HT-29 (cell line): Measurements from ENCODE around the gene IRF9. TPM values are rescaled to one million over a fixed set of nuclear protein-coding genes. Genes with fewer than 3 reads are reported as not detected.

ENCODE experiments used
- DNase-seq: peaks from one replicate; pipeline ENCODE4 v3.0.0-alpha.2; 2015; ENCODE audit warnings: low spot score
- total RNA-seq: library from RNA; depleted of rRNA; stranded (reverse); fragments of >200 nt; shearing (Covaris generic); gene quantifications from 2 replicates; pipeline ENCODE4 v1.2.3, GENCODE V29; 2014

Gene IRF9
- total RNA-seq, 1 experiment from 2014 or later = 69.8 TPM

DNA sequence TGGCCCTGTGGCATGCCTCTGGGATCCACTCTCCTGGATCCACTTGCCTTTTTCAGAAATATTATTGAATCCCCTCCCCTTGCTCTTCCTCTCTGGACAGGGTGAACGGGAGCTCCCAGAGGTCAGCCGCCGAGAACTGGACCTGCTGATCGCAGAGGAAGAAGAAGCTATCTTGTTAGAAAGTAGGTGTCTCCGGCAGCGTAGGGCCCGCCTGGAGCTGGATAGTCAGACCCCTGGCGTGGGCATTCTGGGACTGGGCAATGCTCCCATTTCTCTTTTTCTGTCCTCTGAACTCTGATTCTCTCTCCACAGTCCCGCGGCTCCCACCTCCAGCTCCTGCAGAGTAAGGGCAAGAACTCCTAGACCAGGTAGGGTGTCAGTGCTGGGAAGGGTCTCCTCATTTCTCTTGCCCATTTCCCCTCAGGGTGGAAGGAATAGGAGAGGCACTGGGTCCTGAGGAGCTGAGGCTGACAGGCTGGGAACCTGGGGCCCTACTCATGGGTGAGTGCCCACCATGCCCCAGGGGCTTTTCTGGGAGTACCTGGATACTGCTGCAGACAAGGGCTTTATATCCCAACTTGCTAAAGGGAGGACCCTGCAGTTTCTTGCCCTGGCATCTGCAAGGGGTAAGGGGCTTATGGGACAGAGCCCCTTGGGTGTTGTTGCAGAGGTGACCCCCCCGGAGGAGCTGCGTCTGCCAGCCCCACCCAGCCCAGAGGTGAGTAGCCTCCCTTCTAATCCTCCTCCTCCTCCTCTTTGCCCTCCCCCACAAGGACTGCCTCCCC lies 16.2 kb downstream of the IRF9 start:
- DNase-seq = no peak

DNA sequence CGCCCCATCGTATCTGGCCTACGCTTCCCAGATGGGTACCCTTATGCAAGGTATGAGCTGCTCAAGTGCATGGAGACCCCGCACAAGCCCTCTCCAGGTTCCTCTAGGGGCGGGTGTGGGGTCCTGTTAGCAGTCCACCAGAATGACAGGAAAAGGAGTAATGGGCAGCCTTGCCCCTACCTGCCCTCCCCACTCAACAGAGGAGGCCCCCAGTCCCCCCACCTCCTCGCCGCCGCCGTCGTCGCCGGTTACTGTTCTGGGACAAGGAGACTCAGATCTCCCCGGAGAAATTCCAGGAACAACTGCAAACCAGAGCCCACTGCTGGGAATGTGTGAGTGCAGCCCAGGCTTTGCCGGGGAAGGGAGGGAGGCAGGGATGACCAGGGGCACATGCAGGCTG lies 16.8 kb downstream of the IRF9 start:
- no peak for DNase-seq

DNA sequence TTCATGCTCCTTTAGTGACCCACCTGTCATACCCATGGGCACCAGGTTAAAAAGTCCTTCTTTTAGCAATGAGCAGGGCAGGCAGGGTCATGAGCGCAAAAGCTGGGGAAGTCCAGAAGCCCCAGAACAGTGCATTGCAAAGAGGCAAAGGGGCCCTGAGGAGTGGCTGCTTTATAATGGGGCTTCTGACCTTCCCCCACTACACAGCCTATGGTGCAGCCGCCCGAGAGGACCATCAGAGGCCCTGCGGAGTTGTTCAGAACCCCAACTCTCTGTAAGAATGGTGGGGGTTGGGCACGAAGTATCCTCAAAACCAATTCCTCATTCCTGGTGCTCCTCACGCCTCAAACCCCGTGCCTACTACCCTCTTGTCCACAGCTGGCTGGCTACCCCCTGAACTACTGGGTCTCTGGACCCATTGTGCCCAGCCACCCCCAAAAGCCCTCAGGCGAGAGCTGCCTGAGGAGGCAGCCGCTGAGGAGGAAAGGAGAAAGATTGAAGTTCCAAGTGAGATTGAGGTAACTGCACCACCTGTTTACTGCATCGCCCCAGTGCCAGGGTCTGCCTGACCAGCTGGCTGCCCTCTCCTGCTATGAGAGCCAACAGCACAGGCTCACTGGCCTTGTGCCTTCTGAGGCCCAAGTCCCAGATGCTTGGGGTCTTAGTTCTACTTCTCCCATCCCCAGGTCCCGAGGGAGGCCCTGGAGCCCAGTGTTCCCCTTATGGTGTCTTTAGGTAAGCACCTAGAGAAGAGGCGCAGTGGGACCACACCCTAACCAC lies 17.5 kb downstream of the IRF9 start:
- DNase-seq = no peak

DNA sequence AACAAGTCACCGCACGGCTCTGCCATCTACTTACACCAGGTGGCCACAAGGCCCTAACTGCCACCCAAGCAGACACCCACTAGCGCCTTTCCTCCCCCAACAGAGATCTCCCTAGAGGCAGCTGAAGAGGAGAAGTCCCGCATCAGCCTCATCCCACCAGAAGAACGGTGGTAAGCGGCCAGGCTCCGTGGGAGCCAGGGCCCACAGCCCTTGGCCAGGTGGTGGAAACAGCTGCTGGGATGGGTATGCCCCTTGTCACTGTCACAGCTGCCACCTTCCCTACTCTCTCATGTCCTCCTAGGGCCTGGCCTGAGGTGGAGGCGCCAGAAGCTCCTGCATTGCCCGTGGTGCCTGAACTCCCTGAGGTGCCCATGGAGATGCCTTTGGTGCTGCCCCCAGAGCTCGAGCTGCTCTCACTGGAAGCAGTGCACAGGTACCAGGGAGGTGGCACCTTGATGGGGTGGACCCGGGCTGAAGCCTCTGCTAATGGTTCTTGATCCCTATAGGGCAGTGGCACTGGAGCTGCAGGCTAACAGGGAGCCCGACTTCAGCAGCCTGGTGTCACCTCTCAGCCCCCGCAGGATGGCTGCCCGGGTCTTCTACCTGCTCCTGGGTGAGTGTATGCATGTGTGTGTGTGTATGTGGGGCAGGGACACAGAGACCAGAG lies 18.4 kb downstream of the IRF9 start:
- no peak for DNase-seq

DNA sequence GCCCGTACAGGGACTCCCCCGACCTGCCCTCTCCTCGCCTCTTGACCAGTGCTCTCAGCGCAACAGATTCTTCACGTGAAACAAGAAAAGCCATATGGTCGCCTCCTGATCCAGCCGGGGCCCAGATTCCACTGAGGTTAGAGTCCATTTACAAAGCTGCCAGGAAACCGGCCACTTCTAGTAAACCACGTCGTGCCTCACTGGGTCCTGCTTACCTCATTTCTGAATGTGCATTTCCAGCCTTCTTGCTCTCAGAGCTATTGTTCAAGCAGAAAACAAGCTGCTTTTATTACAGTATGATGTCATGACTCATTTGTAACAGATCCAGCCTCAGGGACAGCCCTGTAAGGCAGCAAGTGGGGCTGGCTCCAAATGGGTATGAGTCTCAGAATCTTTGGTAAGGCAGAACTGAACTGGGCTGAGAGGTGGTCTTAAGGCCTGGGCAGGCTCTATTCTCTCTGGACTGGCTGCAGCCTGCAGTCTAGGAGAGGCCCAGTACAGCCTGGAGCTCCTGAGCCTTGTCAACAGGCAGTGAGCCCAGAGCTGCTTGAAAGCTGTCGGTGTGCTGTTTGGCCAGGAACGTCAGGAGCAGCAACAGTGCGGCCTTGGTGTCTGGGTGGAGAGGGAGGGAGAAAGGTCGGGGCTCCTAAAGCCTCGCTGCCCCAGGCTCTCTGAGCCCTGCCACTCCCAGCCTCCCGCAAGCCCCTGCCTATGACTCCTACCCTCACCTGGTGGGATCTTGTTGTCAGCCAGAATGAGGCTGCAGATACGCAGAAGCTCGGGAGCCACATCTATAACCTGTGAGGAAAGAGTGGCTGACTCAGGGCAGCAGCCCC lies 19.1 kb downstream of the IRF9 start:
- DNase-seq = no peak

DNA sequence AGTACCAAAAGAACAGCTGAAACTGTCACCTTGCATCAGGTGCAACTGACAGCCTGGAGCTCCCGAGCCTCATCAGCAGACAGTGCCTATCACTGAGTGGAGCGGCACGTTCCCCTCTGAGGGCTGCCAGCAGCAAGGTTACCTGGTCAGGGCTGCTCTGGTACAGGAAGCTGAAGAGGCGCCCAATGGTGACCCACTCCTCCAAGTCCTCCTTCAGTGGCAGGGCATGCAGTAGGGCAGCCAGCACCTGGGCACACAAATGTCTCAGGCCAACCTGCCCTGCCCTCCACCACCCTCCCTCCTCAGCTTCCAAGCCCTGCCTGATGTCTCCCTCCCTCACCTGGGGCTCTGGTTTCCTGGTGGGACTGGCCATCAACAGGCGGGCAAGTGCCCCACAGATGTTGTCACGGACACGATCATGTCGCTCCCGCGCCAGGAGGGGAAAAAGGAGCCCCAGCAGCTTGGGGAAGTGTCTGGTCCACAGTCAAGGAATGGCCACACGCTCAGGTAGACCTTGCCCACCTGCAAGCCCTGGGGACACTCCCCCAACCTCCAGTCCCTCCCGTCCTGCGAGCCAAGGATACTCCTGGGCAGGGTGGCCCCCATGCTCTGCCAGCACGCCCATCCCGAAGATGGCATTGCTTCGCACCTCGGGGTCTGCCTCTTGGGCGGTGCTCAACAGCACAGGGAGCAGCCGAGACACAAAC lies 20.5 kb downstream of the IRF9 start:
- DNase-seq = no peak

DNA sequence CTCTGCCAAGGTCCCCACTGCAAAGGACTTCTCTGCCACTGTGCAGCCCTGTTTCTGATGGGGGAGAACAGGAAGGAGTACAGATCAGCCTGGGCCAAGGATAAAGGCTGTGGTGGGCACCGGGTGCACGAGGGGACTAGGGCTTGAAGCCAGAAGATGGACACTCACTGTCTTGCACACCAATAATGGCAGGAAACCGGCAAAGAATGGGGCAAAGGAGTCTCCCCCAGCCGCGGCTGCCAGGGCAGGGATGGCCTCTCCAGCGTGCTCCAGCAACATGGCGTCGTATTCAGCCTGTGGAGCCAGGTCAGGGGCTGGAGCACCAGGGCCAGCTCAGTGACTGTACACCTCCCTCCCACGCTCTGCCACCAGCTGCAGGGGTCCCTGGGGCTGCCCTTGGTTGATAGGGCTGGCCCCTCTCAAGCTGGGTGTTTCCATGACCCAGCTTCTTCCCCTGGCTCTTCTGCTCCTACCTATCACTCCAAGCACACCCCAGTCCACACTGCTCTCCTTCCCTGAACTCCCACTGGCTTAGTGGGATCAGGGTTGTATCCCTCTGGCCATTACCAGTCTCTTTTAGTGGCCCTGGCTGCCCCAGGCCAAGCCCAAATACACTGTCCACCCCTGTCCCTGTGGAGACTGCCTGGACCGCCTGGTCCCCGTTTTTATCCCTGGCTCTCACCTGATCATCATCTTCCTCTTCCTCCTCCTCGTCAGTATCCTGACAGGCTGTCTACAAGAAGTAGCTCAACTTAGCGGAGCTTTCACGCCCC lies 21.2 kb downstream of the IRF9 start:
- DNase-seq = no peak

DNA sequence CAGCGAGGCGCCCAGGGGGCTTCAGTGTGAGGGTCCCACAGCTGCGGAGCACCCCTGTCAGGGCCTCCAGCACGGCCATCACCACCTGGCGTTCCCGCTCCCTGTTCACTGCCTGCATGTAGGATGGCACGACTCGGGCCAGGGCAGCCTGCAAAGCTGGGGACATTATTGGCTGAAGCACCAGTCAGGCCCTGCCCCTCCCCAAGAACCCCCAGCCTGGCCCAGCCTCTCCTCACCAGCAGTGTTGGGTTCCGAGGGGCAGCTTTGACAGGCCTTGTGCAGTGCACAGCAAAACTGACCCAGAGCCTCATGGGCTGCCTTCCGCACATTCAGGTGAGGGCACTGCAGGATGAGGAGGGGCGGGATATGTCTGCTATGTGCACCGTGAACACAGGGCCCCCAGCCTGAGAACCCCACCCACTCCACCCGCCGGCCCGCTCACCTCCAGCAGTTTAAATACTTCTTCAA lies 22.0 kb downstream of the IRF9 start:
- no peak for DNase-seq

DNA sequence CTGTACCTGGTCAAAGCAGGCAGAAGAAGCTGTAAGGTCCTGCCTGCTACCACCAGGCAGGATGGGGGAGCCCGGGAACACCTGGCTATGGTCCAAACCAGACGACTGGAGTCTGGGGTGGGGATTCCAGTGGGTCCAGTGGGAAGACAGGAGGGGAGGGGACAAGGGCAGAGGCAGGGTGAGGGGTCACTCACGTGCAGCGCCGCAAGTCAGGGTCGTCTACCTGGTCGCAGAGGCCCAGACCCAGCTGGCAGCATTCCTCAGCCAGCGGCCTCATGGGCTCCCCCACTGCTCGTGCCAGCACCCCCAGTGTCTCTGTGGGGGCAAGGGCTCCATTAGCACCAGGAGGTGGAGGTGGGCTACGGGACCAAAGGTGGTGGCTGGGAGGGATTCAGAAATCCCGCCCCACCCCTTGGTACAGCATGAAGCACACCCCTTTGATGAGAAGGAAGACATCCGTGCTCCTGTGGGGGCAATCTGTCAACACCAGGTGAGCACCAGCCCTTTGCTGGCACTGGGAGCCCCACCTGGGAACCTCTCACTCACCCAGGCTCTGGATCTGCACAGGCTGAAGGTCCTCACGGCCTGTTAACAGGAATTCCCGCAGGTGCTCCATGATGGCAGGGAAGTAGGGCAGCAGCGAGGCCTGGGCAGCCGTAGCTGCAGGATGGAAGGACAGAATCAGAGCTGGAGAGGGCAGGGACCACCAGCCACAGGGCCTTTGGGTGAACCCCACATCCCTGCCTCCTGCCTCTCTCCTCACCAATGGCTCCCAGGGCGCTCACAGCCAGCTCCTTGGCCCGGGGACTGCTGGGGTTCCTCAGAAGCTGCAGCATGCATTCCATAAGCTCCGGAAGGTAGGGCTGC lies 23.3 kb downstream of the IRF9 start:
- no peak for DNase-seq

DNA sequence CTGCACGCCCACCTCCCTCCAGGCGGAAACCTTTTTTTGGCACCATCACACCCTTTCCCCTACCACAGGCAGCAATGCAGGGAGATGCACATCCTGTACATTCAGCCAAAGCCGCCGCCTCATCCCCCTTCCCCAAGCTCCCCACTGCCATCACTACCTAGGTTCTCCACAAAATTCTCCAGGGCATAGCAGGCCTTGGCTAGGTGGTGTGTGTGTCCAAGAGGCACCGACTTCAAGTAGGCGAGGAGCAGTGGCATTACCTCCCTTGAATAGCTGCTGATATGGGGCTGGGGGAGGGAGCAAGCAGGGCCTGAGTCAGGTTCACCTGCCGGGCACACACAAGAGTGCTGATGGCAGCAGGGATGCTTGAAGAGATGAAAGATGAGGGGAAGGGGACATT lies 24.0 kb downstream of the IRF9 start:
- no peak for DNase-seq

DNA sequence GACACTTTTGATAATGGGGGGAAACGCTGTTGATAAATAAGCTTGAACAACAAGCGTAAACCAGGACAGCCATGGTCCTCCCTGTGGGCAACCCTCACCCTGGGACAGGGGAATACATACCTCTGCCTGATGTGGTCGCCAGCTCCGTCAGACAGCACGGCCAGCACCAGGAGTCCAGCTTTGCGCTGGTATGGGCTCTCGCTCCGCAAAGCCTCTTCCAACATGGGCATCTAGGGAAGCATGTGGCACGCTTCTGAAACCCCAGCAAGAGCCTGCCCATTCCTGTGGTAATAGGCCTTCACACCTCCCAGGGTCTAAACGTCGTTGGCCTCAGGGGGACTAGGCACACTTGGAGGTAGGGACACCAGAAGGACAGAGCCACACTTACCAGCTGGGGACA lies 24.7 kb downstream of the IRF9 start:
- DNase-seq = no peak

DNA sequence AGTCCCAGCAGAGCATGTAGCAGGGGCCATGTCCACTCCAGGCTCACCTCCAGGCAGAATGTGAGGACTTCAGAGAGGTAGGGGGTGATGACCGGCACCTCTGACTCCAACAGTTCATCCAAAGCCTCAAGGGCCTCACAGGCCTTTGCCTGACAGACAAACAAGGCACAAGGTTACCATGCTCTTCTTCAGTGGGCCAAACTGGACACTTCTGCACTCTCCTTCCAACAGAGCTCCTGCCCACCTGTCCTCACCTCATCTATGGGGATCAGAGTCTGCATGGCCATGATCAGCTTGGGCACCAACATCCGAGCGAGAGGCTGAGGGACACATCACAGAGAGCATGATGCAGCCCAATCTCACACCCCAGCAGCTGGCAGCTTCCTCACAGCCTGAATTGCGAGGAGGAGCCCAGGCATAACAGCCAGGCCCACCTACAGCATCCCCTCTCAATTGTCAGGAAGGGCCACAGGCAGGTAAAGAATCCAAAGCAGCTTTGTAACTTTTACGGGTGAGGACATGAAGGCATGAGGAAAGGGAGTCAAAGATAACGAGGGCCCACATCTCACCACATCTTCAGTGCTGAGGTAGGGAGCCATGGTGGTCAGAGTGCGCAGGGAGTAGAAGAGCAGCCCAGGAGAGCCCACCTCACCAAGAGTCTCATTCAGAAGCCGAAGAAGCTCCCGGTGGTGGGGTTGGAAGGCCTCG lies 25.9 kb downstream of the IRF9 start:
- no peak for DNase-seq

DNA sequence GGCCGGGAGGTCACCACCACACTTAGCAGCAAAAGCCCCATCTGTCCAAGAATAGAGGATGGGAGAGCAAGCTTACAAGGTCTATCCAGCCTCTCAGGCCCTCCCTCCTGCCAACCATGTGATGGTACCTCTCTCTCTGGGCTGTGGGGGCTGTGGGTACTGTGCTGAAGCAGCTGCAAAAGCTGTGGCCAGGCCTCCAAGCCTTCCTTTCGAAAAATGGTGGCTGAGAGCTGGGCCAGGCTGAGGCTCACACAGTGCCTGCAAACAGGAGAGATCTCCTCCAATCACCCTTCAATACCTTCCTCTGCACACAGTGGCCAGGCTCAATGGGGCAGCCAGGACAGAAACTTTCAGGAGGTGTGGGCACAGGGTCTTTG lies 26.5 kb downstream of the IRF9 start:
- DNase-seq = no peak

DNA sequence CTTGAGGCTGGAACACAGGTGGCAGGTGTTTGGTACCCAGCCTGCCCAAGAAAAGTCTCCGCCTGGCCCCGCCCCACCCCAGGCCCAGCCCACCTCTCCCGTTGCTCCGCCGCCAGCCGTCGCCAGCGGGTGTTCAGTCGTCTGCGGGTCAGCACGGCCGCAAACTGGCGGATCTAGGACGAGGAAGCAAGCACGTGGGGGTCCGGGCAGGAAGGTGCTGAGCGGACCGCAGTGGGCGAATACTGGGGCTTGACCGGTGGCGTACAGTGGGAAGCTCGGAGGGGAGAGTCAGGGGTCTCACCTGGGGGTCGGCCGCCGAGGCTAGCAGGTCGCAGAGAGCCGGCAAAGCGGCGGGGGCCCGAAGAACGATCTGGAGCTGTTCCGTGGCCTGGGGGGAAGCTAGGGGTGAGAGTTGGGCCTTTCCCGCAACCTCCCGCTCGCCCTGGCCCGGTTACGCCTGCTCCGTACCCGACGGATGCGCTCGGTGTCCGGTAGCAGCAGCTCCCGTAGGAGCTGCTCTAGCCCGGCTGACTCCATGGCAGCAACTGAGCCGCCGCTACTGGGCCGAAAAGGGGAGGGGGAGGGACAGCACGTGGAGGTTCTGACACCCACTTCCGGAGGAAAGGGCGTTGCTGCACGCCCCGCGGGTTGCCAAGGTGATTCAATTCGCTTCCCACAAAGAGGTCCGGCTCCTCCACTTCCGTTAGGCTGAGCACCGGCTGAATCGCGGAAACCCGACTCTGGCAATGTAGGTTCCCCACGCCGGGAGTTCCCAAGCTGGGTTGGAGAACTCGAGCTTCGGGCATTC lies 27.4 kb downstream of the IRF9 start, which contains the start of gene IPO4:
IPO4 (minus strand) TSS at position 566 of the 808 bp plus-strand sequence; CDS start at position 537, 29 bp downstream.
- DNase-seq = peak; percentile 91

DNA sequence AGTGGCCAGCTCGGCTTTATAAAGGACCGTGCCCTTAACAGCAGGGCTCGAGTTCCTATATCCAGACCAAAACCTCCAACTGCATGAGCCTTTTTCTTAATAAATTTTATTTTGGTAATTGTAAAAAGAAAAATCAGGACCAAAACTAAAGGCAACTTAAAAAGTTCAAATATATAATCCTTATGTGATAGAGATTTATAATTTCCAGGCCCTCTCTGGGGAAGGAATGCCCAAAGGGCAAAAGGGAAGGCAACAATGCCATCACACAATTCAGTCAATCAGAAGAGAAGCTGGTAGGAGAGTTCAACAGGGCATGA lies 28.0 kb downstream of the IRF9 start:
- no peak for DNase-seq

DNA sequence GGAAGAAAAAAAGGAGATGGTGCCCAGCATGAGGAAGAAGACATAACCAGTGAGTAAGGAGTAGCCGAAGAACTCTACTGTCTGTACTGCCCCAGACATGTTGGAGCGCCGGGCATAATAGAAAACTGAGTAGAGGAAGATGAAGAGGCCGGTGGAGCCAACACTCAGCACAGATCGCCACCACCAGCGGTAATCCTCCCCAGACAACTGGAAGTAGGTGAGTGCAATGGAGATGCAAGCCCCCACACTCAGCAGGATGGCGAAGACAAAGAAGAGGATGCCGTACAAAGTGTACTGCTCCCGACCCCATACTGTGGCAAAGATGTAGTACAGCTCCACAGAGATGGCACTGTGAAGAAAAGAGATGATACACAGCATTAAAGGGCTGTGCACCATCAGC lies 28.4 kb downstream of the IRF9 start:
- no peak for DNase-seq

DNA sequence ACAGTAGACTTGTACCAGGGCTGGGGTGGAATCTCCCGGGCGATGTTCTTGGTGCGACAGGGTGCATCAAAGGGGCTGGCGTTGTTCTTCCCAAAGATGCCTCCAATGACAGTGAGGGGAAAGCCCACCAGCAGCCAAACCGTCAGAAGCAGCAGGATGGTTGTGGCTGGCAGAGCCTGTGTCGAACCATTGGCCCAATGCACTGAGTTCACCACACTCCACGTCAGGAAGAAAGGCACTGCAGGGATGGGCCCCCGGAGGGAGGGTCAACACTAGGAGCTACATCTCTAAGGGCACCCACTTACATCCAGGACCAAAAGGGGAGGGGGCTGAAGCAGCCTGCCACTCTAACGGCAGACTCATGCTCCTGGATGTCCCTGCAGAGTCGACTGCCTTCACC lies 29.4 kb downstream of the IRF9 start:
- no peak for DNase-seq

DNA sequence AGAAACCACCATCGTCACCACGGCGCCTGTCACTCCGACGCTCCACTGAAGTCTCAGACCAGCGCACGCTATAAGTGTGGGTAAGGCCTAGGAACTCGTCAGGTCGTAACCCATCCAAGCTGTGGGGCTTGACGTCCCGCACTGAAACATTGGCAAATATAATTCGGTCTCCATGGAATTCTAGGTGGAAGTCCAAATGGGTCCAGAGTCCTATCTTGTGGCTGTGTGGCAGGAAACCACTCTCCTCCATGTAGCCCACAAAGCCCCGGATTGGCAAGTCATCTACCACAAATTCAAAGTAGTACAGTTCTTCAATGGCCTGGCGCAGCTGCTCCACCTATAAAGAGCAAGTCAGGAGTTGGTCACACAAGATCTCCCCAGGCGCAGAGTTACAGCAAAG lies 31.9 kb downstream of the IRF9 start:
- DNase-seq = no peak
